ENCODE measurements around the gene CD34.

Gene CD34

DNA sequence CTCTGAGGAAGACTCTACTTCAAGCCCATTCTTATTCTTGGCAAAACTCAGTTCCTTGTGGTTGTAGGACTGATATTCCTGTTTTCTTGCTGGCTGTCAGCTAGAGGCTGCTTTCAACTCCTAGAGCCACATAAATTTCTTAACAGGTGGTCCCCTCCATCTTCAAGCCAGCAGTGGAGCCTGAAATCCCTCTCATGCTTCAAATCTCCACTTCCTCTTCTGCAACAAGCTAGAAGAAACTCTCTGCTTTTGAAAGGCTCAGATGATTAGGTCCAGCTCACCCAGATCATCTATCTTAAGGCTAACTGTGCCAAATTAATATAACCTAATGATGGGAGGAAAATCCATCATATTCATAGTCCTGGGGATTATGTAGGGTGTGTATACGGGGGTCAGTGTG, 43.2 kb upstream of the CD34 start (continued):
- TF ChIP-seq ZNF433 (tag by site-specific recombination; IDR thresholded peaks at IDR 0.05; ENCODE audit: low read depth) (no peak), ZBTB20 (tag by site-specific recombination; IDR thresholded peaks at IDR 0.05) (no peak), ZBTB21 (tag by site-specific recombination; IDR thresholded peaks at IDR 0.05) (no peak), GLIS2 (tag by site-specific recombination; IDR thresholded peaks at IDR 0.05) (no peak), ZNF621 (tag by site-specific recombination; IDR thresholded peaks at IDR 0.05) (no peak), ZNF140 (tag by site-specific recombination; IDR thresholded peaks at IDR 0.05) (no peak), ZNF585B (tag by site-specific recombination; IDR thresholded peaks at IDR 0.05) (no peak), ZNF624 (tag by site-specific recombination; IDR thresholded peaks at IDR 0.05) (no peak), ZSCAN16 (tag by site-specific recombination; IDR thresholded peaks at IDR 0.05) (no peak)

DNA sequence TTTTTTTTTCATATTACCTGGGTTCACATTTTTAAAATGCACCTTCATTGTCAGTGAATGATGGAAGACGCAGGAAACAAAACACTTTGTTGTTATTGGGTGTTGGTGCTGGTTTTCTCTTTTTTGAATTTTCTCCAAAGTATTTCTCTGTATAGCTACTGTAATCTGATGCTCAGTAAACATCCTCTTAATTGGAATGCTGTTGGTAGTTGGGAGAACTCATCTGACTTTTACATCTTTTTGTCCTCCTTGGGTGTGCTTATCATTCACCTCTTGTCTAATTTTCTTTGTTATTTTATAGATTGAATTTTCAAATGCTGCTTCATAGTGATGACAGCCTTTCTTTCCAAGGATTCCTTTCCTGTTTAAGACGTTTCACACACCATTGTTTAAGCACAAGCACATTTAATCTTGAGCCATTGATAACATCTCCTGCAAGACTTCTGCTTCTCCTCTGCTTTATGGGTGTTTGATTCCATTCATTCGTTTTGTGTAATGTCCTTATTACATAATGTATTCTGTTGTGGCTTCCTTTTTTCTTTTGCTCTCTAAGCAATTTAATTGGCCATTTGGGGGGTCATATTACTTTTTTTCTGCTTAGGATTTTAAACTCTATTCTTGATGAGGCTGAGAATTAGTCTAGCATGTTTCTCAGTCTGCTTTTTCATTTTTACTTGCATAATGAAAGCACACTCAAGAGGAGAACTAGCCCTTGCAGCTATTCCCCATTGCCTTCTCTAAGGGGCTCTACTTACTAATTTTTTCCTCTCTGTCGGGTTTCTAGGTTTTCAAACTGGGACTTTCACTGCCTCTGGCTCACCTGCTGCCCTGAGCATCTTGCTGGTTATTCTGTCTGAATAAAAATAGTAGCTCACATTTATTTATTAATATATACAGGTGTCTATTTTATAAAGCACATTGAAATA, 42.0 kb upstream of the CD34 start:
- Histone ChIP-seq H3K27ac (ENCODE audit: extremely low read depth, low read depth, low read length) (no peak overlapping the region), H3K4me1 (ENCODE audit: control insufficient read depth, insufficient read depth, low read length) (peaks cover 3% of the 10 kb centered on the region; the same call in 1 of the 2 replicates), H3K36me3 (ENCODE audit: control insufficient read depth in 2 of 2, insufficient read depth in 1 of 2, low read length in 2 of 2) (no peaks in the 10 kb centered on the region), H3K9me3 (ENCODE audit: control insufficient read depth, insufficient read depth, low read depth, low read length) (no peaks in the 10 kb centered on the region), H3K4me3 (ENCODE audit: low read depth, low read length) (no peak overlapping the region)
- ChIA-PET POLR2A (no interaction called here), CTCF (interaction anchor here (0.7 to 5.6 kb wide), 7 partner anchors 8 to 156 kb away, joined by 3 to 36 read pairs (median 4); no protein-coding TSS in a partner anchor)
- TF ChIP-seq ZNF747 (tag by site-specific recombination; IDR thresholded peaks at IDR 0.05) = no peak
- no peak for TF ChIP-seq ZNF837 (tag by site-specific recombination; IDR thresholded peaks at IDR 0.05)
- no peak for TF ChIP-seq ZNF366 (tag by site-specific recombination; conservative IDR thresholded peaks at IDR 0.05)
- no peak for TF ChIP-seq ZBTB8A (tag by site-specific recombination; IDR thresholded peaks at IDR 0.05)
- TF ChIP-seq, protein P1, sequence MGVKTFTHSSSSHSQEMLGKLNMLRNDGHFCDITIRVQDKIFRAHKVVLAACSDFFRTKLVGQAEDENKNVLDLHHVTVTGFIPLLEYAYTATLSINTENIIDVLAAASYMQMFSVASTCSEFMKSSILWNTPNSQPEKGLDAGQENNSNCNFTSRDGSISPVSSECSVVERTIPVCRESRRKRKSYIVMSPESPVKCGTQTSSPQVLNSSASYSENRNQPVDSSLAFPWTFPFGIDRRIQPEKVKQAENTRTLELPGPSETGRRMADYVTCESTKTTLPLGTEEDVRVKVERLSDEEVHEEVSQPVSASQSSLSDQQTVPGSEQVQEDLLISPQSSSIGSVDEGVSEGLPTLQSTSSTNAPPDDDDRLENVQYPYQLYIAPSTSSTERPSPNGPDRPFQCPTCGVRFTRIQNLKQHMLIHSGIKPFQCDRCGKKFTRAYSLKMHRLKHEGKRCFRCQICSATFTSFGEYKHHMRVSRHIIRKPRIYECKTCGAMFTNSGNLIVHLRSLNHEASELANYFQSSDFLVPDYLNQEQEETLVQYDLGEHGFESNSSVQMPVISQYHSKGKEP (tag by site-specific recombination; IDR thresholded peaks at IDR 0.05) = no peak
- TF ChIP-seq, protein P2, sequence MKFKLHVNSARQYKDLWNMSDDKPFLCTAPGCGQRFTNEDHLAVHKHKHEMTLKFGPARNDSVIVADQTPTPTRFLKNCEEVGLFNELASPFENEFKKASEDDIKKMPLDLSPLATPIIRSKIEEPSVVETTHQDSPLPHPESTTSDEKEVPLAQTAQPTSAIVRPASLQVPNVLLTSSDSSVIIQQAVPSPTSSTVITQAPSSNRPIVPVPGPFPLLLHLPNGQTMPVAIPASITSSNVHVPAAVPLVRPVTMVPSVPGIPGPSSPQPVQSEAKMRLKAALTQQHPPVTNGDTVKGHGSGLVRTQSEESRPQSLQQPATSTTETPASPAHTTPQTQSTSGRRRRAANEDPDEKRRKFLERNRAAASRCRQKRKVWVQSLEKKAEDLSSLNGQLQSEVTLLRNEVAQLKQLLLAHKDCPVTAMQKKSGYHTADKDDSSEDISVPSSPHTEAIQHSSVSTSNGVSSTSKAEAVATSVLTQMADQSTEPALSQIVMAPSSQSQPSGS (tag by site-specific recombination; IDR thresholded peaks at IDR 0.05; ENCODE audit: low read depth) = no peak
- no peak for TF ChIP-seq ZNF274 (IDR thresholded peaks at IDR 0.05; ENCODE audit: low read length)
- TF ChIP-seq ZNF274 (tag by site-specific recombination; IDR thresholded peaks at IDR 0.05; ENCODE audit: borderline replicate concordance) = no peak
- TF ChIP-seq, protein P3, sequence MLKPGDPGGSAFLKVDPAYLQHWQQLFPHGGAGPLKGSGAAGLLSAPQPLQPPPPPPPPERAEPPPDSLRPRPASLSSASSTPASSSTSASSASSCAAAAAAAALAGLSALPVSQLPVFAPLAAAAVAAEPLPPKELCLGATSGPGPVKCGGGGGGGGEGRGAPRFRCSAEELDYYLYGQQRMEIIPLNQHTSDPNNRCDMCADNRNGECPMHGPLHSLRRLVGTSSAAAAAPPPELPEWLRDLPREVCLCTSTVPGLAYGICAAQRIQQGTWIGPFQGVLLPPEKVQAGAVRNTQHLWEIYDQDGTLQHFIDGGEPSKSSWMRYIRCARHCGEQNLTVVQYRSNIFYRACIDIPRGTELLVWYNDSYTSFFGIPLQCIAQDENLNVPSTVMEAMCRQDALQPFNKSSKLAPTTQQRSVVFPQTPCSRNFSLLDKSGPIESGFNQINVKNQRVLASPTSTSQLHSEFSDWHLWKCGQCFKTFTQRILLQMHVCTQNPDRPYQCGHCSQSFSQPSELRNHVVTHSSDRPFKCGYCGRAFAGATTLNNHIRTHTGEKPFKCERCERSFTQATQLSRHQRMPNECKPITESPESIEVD (tag by site-specific recombination; IDR thresholded peaks at IDR 0.05) = peak; percentile 62

DNA sequence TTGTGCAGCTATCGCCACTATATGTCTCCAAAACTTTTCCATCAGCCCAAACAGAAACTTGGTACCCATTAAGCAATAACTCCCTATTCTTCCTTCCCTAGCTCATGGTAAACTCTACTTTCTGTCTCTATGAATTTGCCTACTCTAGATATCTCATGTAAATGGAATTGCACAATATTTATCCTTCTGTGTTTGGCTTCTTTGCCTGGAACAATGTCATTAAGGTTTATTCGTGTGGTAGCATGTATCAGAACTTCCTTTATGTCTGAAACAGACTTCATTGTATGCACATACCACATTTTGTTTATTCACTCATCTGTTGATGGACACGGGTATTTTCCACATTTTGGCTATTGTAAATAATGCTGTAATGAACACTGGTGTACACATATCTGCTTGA, 40.7 kb upstream of the CD34 start:
- Histone ChIP-seq H3K9me3 (ENCODE audit: control insufficient read depth, insufficient read depth, low read depth, low read length) (no peaks in the 10 kb centered on the region), H3K4me3 (ENCODE audit: low read depth, low read length) (no peak overlapping the region), H3K36me3 (ENCODE audit: control insufficient read depth in 2 of 2, insufficient read depth in 1 of 2, low read length in 2 of 2) (no peaks in the 10 kb centered on the region), H3K4me1 (ENCODE audit: control insufficient read depth, insufficient read depth, low read length) (peaks cover 3% of the 10 kb centered on the region; the same call in 1 of the 2 replicates), H3K27ac (ENCODE audit: extremely low read depth, low read depth, low read length) (no peak overlapping the region)
- TF ChIP-seq ZNF404 (tag by site-specific recombination; IDR thresholded peaks at IDR 0.05) (no peak), ZNF239 (tag by site-specific recombination; IDR thresholded peaks at IDR 0.05) (no peak), ZNF664 (tag by site-specific recombination; IDR thresholded peaks at IDR 0.05) (no peak), ZNF677 (tag by site-specific recombination; IDR thresholded peaks at IDR 0.05) (no peak)
- POLR2A ChIA-PET = no interaction called here
- CTCF ChIA-PET = interaction anchor here (1.2 to 5.6 kb wide), 5 partner anchors 12 to 154 kb away, joined by 3 to 36 read pairs (median 6); no protein-coding TSS in a partner anchor

Measured in HEK293 (cell line).